Measurements from ENCODE around the gene CD244. TPM values are rescaled to one million over a fixed set of nuclear protein-coding genes. Genes with fewer than 3 reads are reported as not detected.
A peak's percentile ranks its signal among the peaks of the same experiment; 100 is the strongest.
"Not testable (repeated sequence)": the region's sequence is repeated elsewhere in the genome, so short reads cannot be mapped to it uniquely, and the experiment has no call there.

The CD244 gene
- total RNA-seq = under 1 TPM; 0.28 to 0.37 TPM

- H3K4me3 Mint-ChIP-seq = no peak within 1 kb of the TSS
- peak; percentile 61 for DNase-seq
- no peaks in the 10 kb centered on the region for H3K9me3 Mint-ChIP-seq
- peak within 1 kb of the TSS; percentile 34 for H3K27ac Mint-ChIP-seq
- no peaks in the 10 kb centered on the region for H3K27me3 Mint-ChIP-seq
- H3K4me1 Mint-ChIP-seq = peaks cover 20% of the 10 kb centered on the region
- no peaks in the 10 kb centered on the region for H3K36me3 Mint-ChIP-seq
Observed at GRCh38 chr1:160862203-160863060, at the start of gene CD244. Gene CD244, minus strand, starts transcription at chr1:160862887. Its CDS starts 210 bp downstream, at chr1:160862677.

- Mint-ChIP-seq H3K27ac (no peak overlapping the region), H3K9me3 (no peaks in the 10 kb centered on the region), H3K4me3 (no peak overlapping the region), H3K27me3 (no peaks in the 10 kb centered on the region), H3K36me3 (no peaks in the 10 kb centered on the region), H3K4me1 (no peaks in the 10 kb centered on the region)
- no peak for DNase-seq
Observed at GRCh38 chr1:160911925-160912324, 49.2 kb upstream of the CD244 start.

GRCh38 chr1:160911441-160911840 lies 48.8 kb upstream of the CD244 start:
- DNase-seq = no peak
- Mint-ChIP-seq H3K4me3 (no peak overlapping the region), H3K36me3 (no peaks in the 10 kb centered on the region), H3K27me3 (no peaks in the 10 kb centered on the region), H3K27ac (no peak overlapping the region), H3K9me3 (no peaks in the 10 kb centered on the region), H3K4me1 (no peaks in the 10 kb centered on the region)

- no peak overlapping the region for H3K27ac Mint-ChIP-seq
- no peaks in the 10 kb centered on the region for H3K9me3 Mint-ChIP-seq
- no peaks in the 10 kb centered on the region for H3K36me3 Mint-ChIP-seq
- no peaks in the 10 kb centered on the region for H3K27me3 Mint-ChIP-seq
- no peak for DNase-seq
- H3K4me1 Mint-ChIP-seq = no peaks in the 10 kb centered on the region
- no peak overlapping the region for H3K4me3 Mint-ChIP-seq
Observed at GRCh38 chr1:160910170-160910750, 47.6 kb upstream of the CD244 start.

GRCh38 chr1:160907976-160908375 lies 45.3 kb upstream of the CD244 start:
- H3K27me3 Mint-ChIP-seq = no peaks in the 10 kb centered on the region
- no peaks in the 10 kb centered on the region for H3K4me1 Mint-ChIP-seq
- no peaks in the 10 kb centered on the region for H3K36me3 Mint-ChIP-seq
- no peak for DNase-seq
- H3K27ac Mint-ChIP-seq = no peak overlapping the region
- H3K4me3 Mint-ChIP-seq = no peak overlapping the region
- H3K9me3 Mint-ChIP-seq = no peaks in the 10 kb centered on the region

GRCh38 chr1:160905617-160905989 lies 42.9 kb upstream of the CD244 start:
- Mint-ChIP-seq H3K4me1 (no peaks in the 10 kb centered on the region), H3K4me3 (no peak overlapping the region), H3K36me3 (no peaks in the 10 kb centered on the region), H3K27me3 (no peaks in the 10 kb centered on the region), H3K9me3 (no peaks in the 10 kb centered on the region), H3K27ac (no peak overlapping the region)
- DNase-seq = no peak

GRCh38 chr1:160904783-160905616 lies 42.3 kb upstream of the CD244 start:
- no peak overlapping the region for H3K27ac Mint-ChIP-seq
- H3K4me3 Mint-ChIP-seq = no peak overlapping the region
- no peaks in the 10 kb centered on the region for H3K4me1 Mint-ChIP-seq
- DNase-seq = no peak
- no peaks in the 10 kb centered on the region for H3K36me3 Mint-ChIP-seq
- H3K9me3 Mint-ChIP-seq = peaks cover 2% of the 10 kb centered on the region
- H3K27me3 Mint-ChIP-seq = no peaks in the 10 kb centered on the region

GRCh38 chr1:160902251-160902650 lies 39.6 kb upstream of the CD244 start:
- not testable (repeated sequence) for H3K36me3 Mint-ChIP-seq, DNase-seq, H3K27ac Mint-ChIP-seq, H3K9me3 Mint-ChIP-seq, H3K4me1 Mint-ChIP-seq, H3K27me3 Mint-ChIP-seq, H3K4me3 Mint-ChIP-seq

- Mint-ChIP-seq H3K9me3 (peaks cover 2% of the 10 kb centered on the region), H3K4me3 (no peak overlapping the region), H3K27ac (no peak overlapping the region), H3K27me3 (no peaks in the 10 kb centered on the region), H3K4me1 (no peaks in the 10 kb centered on the region), H3K36me3 (no peaks in the 10 kb centered on the region)
- no peak for DNase-seq
Observed at GRCh38 chr1:160901768-160902167, 39.1 kb upstream of the CD244 start.

- not testable (repeated sequence) for H3K27me3 Mint-ChIP-seq, H3K4me1 Mint-ChIP-seq, H3K27ac Mint-ChIP-seq
Observed at GRCh38 chr1:160900683-160901082, 38.0 kb upstream of the CD244 start.

GRCh38 chr1:160894368-160895135 lies 31.9 kb upstream of the CD244 start:
- H3K9me3 Mint-ChIP-seq, H3K4me1 Mint-ChIP-seq, H3K27me3 Mint-ChIP-seq, DNase-seq, H3K4me3 Mint-ChIP-seq, H3K27ac Mint-ChIP-seq, H3K36me3 Mint-ChIP-seq: not testable (repeated sequence)

More at GRCh38 chr1:160900683-160901082, 38.0 kb upstream of the CD244 start:
- H3K4me3 Mint-ChIP-seq, H3K9me3 Mint-ChIP-seq, H3K36me3 Mint-ChIP-seq, DNase-seq: not testable (repeated sequence)

GRCh38 chr1:160891474-160891873 lies 28.8 kb upstream of the CD244 start:
- Mint-ChIP-seq H3K27me3 (peaks cover 10% of the 10 kb centered on the region), H3K36me3 (no peaks in the 10 kb centered on the region), H3K4me1 (peaks cover 2% of the 10 kb centered on the region), H3K27ac (no peak overlapping the region), H3K4me3 (no peak overlapping the region), H3K9me3 (peaks cover 8% of the 10 kb centered on the region)
- no peak for DNase-seq

GRCh38 chr1:160888926-160889325 lies 26.2 kb upstream of the CD244 start:
- Mint-ChIP-seq H3K27me3 (peaks cover 4% of the 10 kb centered on the region), H3K27ac (no peak overlapping the region), H3K4me3 (no peak overlapping the region), H3K4me1 (peaks cover 7% of the 10 kb centered on the region), H3K36me3 (no peaks in the 10 kb centered on the region), H3K9me3 (peaks cover 2% of the 10 kb centered on the region)
- DNase-seq = no peak

- H3K4me1 Mint-ChIP-seq = peaks cover 7% of the 10 kb centered on the region
- no peak for DNase-seq
Observed at GRCh38 chr1:160887071-160887470, 24.4 kb upstream of the CD244 start.

GRCh38 chr1:160885042-160885441 lies 22.4 kb upstream of the CD244 start, which contains the start of gene ITLN1:
Gene ITLN1, minus strand, starts transcription at chr1:160885180. Its CDS starts 303 bp downstream, at chr1:160884877.
- Mint-ChIP-seq H3K4me1 (peaks cover 7% of the 10 kb centered on the region), H3K27me3 (peaks cover 4% of the 10 kb centered on the region), H3K4me3 (no peak within 1 kb of the TSS), H3K9me3 (no peaks in the 10 kb centered on the region), H3K27ac (no peak within 1 kb of the TSS), H3K36me3 (no peaks in the 10 kb centered on the region)
- no peak for DNase-seq

More at GRCh38 chr1:160887071-160887470, 24.4 kb upstream of the CD244 start:
- peaks cover 4% of the 10 kb centered on the region for H3K27me3 Mint-ChIP-seq
- H3K36me3 Mint-ChIP-seq = no peaks in the 10 kb centered on the region
- H3K4me3 Mint-ChIP-seq = no peak overlapping the region
- no peak overlapping the region for H3K27ac Mint-ChIP-seq
- no peaks in the 10 kb centered on the region for H3K9me3 Mint-ChIP-seq
